CD4-positive, alpha-beta T cell treated with Interferon gamma for 1 hour (primary cell): ENCODE results near the gene ACSS2.

Source experiments
- DNase-seq: peaks from one replicate; pipeline ENCODE4 v3.0.0-alpha.2; 2020

The ACSS2 gene

GRCh38 chr20:34876406-34877282 lies at the start of gene ACSS2:
Gene ACSS2 (plus strand): TSS chr20:34876612. CDS start chr20:34876646, 34 bp downstream.
- no peak for DNase-seq

GRCh38 chr20:34829191-34829590 lies 47.2 kb upstream of the ACSS2 start:
- no peak for DNase-seq

GRCh38 chr20:34831936-34832335 lies 44.5 kb upstream of the ACSS2 start:
- no peak for DNase-seq

GRCh38 chr20:34834459-34834893 lies 41.9 kb upstream of the ACSS2 start:
- DNase-seq, result no peak

- DNase-seq, result no peak
Observed at GRCh38 chr20:34842143-34842542, 34.3 kb upstream of the ACSS2 start.

GRCh38 chr20:34843421-34843820 lies 33.0 kb upstream of the ACSS2 start:
- DNase-seq, result no peak

GRCh38 chr20:34848597-34848996 lies 27.8 kb upstream of the ACSS2 start:
- no peak for DNase-seq

GRCh38 chr20:34849778-34850177 lies 26.6 kb upstream of the ACSS2 start:
- no peak for DNase-seq

- no peak for DNase-seq
Observed at GRCh38 chr20:34850969-34851368, 25.4 kb upstream of the ACSS2 start.

GRCh38 chr20:34852298-34852697 lies 24.1 kb upstream of the ACSS2 start:
- no peak for DNase-seq

- DNase-seq, result no peak
Observed at GRCh38 chr20:34859367-34859766, 17.0 kb upstream of the ACSS2 start.

GRCh38 chr20:34859826-34860545 lies 16.4 kb upstream of the ACSS2 start:
- no peak for DNase-seq

- no peak for DNase-seq
Observed at GRCh38 chr20:34861386-34862084, 14.9 kb upstream of the ACSS2 start.

- no peak for DNase-seq
Observed at GRCh38 chr20:34862724-34863123, 13.7 kb upstream of the ACSS2 start.

GRCh38 chr20:34863421-34863965 lies 12.9 kb upstream of the ACSS2 start:
- DNase-seq, result no peak

GRCh38 chr20:34864216-34864615 lies 12.2 kb upstream of the ACSS2 start:
- DNase-seq, result no peak

GRCh38 chr20:34871320-34871926 lies 5.0 kb upstream of the ACSS2 start:
- no peak for DNase-seq

GRCh38 chr20:34871966-34872621 lies 4.3 kb upstream of the ACSS2 start:
- DNase-seq, result no peak

GRCh38 chr20:34872622-34873224 lies 3.7 kb upstream of the ACSS2 start, which contains the start of gene GGT7:
Gene GGT7 (minus strand): TSS chr20:34872856. CDS start chr20:34872815, 41 bp downstream.
- DNase-seq, result peak; percentile 83

GRCh38 chr20:34873583-34874093 lies 2.8 kb upstream of the ACSS2 start:
- no peak for DNase-seq

- DNase-seq, result peak; percentile 49
Observed at GRCh38 chr20:34874094-34874654, 2.2 kb upstream of the ACSS2 start.
